GM08714 (cell line): ENCODE measurements around the gene WNT9A.

Experiments used
- H3K4me3 ChIP-seq: fragments of 200-500 bp; sonication (Bioruptor generic); 2 replicates; pipeline ENCODE4 v1.5.1; 2014; ENCODE audit warnings: mild to moderate bottlenecking, low read length, inconsistent platforms
- ZNF274 ChIP-seq: IDR thresholded peaks from 2 replicates; pipeline ENCODE4 v1.6.1; 2012; ENCODE audit warnings: mild to moderate bottlenecking, low read depth, low read length

The WNT9A gene

DNA sequence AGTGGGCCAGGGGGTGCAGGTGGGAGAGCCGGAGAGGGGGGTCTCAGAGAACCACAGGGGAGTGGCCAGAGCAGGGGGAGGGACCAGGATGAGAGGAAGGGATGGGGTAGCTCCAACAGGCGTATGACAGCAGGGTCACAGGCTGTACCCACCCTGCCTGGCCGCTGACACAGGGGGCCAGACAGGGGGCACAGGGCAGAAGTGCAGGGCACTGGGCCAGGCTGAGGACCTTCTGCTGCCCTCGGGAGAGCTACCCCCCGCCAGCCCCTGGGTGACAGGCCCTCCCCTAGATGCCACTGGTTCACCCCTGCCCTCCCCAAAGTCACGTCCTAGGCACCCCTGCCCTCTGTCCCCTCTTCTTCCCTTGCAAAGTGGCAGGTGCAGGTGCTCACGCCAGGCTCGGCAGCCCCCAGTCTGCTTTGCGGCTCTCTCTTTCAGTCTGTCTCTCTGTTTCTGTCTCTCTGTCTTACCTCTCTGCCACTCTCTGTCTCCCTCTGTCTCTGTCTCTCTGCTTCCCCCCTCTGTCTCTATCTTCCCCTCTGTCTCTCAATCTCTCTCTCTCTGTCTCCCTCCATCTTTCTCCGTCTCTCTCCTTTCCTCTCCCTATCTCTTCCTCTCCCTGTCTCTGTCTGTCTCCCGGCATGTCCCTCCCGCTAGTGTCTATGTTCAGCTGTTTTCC lies 48.5 kb downstream of the WNT9A start:
- H3K4me3 ChIP-seq, result no peak overlapping the region
- TF ChIP-seq ZNF274, result no peak

GRCh38 chr1:227898502-227899140 lies 49.1 kb downstream of the WNT9A start:
- no peak overlapping the region for H3K4me3 ChIP-seq
- no peak for TF ChIP-seq ZNF274

GRCh38 chr1:227897704-227898438 lies 49.9 kb downstream of the WNT9A start:
- H3K4me3 ChIP-seq, result no peak overlapping the region
- no peak for TF ChIP-seq ZNF274

GRCh38 chr1:227896710-227897655 lies 50.7 kb downstream of the WNT9A start:
- no peak for TF ChIP-seq ZNF274
- H3K4me3 ChIP-seq, result no peak overlapping the region

DNA sequence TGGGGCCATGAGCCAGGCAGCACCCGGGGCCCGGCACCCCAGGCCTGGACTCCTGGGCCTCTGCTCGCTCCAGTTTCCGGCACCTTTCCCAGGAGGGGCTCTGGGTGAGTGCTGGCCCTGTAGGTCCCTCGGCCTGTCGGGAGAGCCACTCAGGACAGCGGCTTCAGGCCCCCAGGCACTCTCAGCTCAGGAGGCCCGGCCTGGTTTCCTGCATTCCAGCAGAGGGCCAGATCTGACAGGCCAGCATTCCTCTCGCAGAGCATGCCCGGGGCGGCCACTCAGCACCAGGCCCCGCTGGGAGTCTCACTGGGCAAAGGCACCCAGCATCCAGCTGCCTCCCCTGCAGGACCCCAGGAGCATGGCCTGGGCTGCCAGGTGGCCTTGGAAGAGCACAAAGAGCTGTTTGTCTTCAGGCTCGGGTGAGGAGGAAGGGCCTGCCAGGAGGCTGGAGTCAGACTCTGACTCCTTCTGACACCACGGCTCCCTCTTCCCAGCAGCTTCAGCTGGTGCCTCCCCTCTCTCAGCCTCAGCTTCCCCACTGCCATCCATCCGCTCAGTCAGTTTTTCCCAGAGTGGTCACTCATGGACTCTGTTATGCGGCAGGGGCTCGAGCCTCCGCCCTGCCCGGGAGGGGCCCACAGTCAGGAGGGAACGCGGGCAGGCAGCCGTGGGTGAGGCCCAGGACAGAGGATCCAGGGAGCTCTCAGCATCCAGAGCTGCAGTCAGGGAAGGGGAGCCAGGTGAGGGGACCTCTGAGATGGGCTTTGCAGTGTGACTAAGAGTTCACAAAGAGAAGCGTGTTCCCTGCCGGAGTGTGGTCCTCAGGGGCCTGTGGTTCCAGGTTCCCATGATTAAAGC lies 51.7 kb downstream of the WNT9A start:
- no peak for TF ChIP-seq ZNF274
- H3K4me3 ChIP-seq, result no peak overlapping the region

DNA sequence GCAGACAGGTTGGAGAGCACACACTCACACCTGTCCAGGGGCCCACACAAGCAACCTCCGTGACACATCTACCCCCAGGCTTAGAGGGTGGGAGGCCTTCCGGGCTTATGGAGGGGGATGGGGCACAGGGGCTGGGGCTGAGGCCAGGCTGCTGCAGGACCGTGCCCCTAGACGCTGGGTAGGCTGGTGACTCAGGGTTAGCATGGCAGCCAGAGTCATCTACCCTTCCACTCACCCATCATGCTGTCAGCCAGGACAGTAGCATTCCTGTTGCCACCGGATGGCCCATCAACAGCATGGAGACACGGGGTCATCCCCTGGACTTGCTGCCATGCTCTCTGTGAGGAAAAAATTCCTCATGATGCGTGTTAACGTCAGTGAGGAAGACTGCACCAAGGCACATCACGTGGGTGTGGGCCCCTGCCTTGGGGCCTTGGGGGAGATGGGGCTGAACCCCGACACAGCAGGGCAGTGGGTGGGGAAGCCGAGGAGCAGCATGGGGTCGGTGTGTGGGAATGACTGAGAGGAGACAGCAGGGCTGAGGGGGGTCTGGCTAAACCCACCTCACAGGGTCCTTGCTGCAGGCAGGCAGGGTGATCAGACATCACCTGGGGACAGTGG lies 52.8 kb downstream of the WNT9A start:
- no peak for TF ChIP-seq ZNF274
- H3K4me3 ChIP-seq, result no peak overlapping the region

- no peak for TF ChIP-seq ZNF274
- H3K4me3 ChIP-seq, result no peak overlapping the region
Measured at GRCh38 chr1:227893949-227894721, 53.6 kb downstream of the WNT9A start.

- H3K4me3 ChIP-seq, result no peak overlapping the region
Measured at GRCh38 chr1:227893300-227893948, 54.3 kb downstream of the WNT9A start.

GRCh38 chr1:227892489-227893299 lies 55.0 kb downstream of the WNT9A start:
- TF ChIP-seq ZNF274, result no peak
- H3K4me3 ChIP-seq, result no peak overlapping the region

More at GRCh38 chr1:227893300-227893948, 54.3 kb downstream of the WNT9A start:
- no peak for TF ChIP-seq ZNF274

- no peak overlapping the region for H3K4me3 ChIP-seq
- TF ChIP-seq ZNF274, result no peak
Measured at GRCh38 chr1:227891955-227892488, 55.7 kb downstream of the WNT9A start.
